Measurements from ENCODE around the gene KDM5B.
"Not testable (repeated sequence)": the region's sequence is repeated elsewhere in the genome, so short reads cannot be mapped to it uniquely, and the experiment has no call there.

KDM5B gene

DNA sequence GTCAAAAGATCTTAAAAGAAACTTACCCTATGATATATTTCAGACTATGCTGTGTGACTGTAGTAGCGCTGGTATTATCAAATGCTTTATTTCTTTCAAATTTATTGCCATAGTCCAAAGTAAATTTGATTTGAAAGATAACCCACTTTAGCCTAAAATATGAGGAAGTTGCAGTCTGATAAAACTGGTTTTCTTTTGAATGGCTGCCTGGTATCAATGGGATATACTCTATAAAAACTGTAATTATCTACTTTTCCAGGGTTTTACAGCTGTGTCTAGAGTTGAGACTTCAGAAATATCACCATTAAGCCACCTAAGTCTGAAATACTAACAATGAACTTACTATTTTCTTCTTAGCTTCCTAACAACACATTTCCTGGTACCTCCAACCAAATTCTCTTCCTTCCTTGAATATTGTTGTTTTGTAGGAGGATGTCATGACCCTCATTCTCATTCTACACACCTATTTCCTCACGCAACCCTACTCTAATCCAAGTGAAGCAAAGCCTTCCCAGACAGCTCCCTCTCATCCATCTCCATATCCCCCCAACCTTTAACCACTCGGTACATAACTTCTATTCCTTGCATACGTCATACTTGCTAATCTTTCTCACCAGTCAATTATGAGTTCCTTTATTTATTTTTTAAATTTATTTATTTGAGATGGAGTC lies 17.0 kb downstream of the KDM5B start:
- DNase-seq (ENCODE audit: low read depth, low spot score): no peak

GRCh38 chr1:202788800-202789199 lies 19.4 kb downstream of the KDM5B start:
- DNase-seq (ENCODE audit: low read depth, low spot score): no peak

GRCh38 chr1:202786804-202787203 lies 21.4 kb downstream of the KDM5B start:
- no peak for DNase-seq (ENCODE audit: low read depth, low spot score)

DNA sequence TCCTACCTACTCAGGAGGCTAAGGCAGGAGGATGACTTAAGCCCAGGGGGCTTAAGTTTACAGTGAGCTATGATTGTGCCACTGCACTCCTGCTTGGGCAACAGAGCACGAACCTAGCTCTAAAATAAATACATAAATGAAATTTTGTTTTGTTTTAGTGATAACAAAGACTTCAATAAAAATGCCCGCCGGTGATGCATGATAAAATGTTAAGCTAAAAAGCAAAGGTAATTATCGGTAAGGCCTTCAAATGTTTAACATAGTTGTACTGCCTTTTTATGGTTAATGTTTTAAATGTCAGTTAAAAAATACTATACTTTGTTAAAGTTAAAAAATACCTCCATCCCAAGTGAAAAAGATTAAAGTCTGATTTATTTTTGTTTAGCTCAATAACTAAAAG lies 27.0 kb downstream of the KDM5B start:
- DNase-seq (ENCODE audit: low read depth, low spot score): no peak

GRCh38 chr1:202770135-202770534 lies 38.1 kb downstream of the KDM5B start:
- DNase-seq (ENCODE audit: low read depth, low spot score): no peak

DNA sequence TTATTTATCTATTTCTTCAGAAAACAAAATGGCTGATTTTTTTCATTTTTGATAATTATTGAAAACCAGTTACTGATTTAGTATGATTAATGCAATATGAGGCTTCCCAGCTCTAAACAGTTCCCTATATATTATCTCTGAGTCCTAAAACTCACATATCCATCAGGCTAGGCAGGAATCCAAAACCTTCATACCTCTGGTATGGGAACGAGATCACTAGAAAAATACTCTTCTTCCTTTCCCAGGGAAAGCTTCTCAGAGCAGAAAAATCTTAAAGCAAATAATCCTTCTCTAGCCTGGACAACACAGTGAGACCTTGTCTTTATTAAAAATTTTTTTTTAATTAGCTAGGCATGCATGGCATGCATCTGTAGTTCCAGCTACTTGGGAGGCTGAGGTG lies 42.5 kb downstream of the KDM5B start:
- DNase-seq (ENCODE audit: low read depth, low spot score): no peak

- DNase-seq (ENCODE audit: low read depth, low spot score): no peak
Measured at GRCh38 chr1:202762019-202762418, 46.2 kb downstream of the KDM5B start.

DNA sequence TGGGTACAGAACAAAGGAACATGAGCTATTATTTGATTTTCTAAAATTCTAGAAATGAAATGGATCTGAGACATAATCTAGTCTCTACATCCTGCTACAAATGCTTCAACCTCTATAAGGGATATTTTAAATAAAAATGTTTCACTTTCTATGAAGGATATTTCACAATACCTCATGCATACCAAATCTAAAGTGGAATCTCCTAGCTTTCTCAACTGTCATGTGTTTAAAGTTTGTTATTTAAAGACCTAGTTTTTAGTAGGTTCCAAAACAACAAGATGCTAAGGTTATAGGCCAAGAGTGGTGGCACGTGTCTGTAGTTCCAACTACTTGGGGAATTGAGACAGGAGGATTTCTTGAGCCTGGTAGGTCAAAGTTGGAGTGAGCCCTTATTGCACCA lies 47.6 kb downstream of the KDM5B start:
- DNase-seq (ENCODE audit: low read depth, low spot score): no peak

- no peak for DNase-seq (ENCODE audit: low read depth, low spot score)
Measured at GRCh38 chr1:202756391-202756790, 51.8 kb downstream of the KDM5B start.

DNA sequence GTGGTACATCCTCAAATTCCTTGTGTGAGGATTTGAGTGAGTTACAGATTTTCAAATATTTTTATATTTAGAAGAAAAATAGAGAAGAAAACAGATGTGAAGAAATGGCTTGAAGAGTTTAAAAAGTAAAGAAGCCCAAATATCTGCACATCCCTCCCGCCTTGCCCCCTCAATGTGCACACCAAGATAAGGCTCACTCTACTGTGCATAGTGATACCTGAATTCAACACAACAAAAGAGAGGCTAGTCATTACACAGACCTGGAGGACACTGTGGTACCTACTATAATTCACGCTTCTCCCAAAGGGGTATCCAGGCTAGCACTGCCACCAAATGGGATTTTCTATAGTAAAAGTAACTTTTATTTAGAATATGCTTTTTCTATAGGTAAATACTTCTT lies 53.9 kb downstream of the KDM5B start:
- DNase-seq (ENCODE audit: low read depth, low spot score): no peak

GRCh38 chr1:202752774-202753173 lies 55.4 kb downstream of the KDM5B start:
- DNase-seq (ENCODE audit: low read depth, low spot score): no peak

GRCh38 chr1:202750761-202751160 lies 57.5 kb downstream of the KDM5B start:
- DNase-seq (ENCODE audit: low read depth, low spot score): no peak

- DNase-seq (ENCODE audit: low read depth, low spot score): no peak
Measured at GRCh38 chr1:202750024-202750423, 58.2 kb downstream of the KDM5B start.

DNA sequence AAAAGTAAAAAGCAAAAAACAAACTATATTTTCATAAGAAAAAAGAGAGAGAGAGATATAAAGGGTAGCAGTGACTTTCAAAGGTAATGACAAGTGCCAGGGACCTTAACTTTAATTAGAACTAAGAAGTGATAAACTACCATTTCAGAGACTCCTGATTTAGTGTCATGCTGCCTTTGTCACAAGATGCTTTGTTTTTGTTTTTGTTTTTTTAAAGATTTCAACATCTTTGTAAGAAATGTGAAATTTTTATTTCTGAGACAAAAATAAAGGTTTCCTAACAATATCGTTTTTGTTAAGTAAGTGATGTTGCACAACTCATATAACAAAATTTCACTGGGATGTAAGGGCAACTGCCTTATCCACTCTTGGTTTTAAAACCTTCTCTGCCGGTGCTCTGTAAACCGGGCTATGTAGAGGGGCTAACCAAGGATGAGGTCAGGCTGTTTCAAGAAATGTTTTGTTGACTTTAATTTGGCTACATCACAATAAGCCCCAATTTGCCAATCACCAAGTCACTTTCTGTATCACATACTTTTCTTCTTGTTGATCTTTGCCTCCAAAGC lies 62.8 kb downstream of the KDM5B start:
- no peak for DNase-seq (ENCODE audit: low read depth, low spot score)

GRCh38 chr1:202744770-202745169 lies 63.5 kb downstream of the KDM5B start:
- not testable (repeated sequence) for DNase-seq (ENCODE audit: low read depth, low spot score)

GRCh38 chr1:202742496-202742895 lies 65.7 kb downstream of the KDM5B start:
- no peak for DNase-seq (ENCODE audit: low read depth, low spot score)

- DNase-seq (ENCODE audit: low read depth, low spot score): no peak
Measured at GRCh38 chr1:202733251-202733650, 75.0 kb downstream of the KDM5B start.

- DNase-seq (ENCODE audit: low read depth, low spot score): no peak
Measured at GRCh38 chr1:202728951-202729350, 79.3 kb downstream of the KDM5B start.

- DNase-seq (ENCODE audit: low read depth, low spot score): no peak
Measured at GRCh38 chr1:202725526-202725925, 82.7 kb downstream of the KDM5B start.

DNA sequence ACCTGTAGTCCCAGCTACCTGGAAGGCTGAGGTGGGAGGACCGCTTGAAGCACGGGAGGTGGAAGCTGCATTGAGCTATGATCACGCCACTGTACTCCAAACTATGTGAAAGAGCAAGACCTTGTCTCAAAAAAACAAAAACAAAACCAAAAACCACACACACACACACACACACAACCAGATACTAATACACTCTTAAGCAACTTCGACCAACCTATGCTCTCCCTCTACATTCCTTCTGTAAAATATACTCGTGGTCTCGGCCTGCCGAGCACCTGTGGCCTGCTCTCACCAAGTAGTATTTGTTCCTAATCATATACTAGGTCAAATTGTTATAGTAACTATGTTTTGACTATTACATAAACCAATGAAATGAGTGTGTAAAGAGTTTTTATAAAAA lies 84.5 kb downstream of the KDM5B start:
- DNase-seq (ENCODE audit: low read depth, low spot score): no peak

GRCh38 chr1:202723046-202723445 lies 85.2 kb downstream of the KDM5B start:
- DNase-seq (ENCODE audit: low read depth, low spot score): not testable (repeated sequence)

DNA sequence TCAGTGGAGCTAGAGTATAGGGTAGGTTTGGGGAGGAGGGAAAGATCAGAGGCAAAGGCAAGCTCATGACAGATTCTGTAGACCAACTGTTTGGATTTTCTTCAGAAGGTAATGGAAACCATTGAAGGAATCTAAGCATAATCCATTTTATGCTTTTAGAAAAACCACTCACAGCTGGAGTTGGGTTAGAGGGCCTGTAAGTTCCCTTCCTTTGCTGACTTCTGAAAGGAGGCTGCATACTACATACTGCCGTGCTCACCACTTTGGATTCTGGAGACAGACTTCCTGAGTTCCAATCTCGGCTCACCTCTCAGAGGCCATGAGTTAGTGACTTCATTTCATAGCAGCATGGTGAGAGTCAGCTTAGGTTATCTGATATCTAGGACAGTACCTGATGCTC lies 91.6 kb downstream of the KDM5B start:
- DNase-seq (ENCODE audit: low read depth, low spot score): no peak

- DNase-seq (ENCODE audit: low read depth, low spot score): not testable (repeated sequence)
Measured at GRCh38 chr1:202714202-202714601, 94.0 kb downstream of the KDM5B start.

- no peak for DNase-seq (ENCODE audit: low read depth, low spot score)
Measured at GRCh38 chr1:202713110-202713509, 95.1 kb downstream of the KDM5B start.
